Stimulated activated naive CD4-positive, alpha-beta T cell (primary cell): Measurements from ENCODE around the gene G6PD.
A peak's percentile ranks its signal among the peaks of the same experiment; 100 is the strongest.
"Not testable (repeated sequence)": the region's sequence is repeated elsewhere in the genome, so short reads cannot be mapped to it uniquely, and the experiment has no call there.

Experiments
- DNase-seq, 6 experiments: peaks; one replicate each; lab custom pipeline; 2025; lab: John Stamatoyannopoulos, UW

G6PD gene

DNA sequence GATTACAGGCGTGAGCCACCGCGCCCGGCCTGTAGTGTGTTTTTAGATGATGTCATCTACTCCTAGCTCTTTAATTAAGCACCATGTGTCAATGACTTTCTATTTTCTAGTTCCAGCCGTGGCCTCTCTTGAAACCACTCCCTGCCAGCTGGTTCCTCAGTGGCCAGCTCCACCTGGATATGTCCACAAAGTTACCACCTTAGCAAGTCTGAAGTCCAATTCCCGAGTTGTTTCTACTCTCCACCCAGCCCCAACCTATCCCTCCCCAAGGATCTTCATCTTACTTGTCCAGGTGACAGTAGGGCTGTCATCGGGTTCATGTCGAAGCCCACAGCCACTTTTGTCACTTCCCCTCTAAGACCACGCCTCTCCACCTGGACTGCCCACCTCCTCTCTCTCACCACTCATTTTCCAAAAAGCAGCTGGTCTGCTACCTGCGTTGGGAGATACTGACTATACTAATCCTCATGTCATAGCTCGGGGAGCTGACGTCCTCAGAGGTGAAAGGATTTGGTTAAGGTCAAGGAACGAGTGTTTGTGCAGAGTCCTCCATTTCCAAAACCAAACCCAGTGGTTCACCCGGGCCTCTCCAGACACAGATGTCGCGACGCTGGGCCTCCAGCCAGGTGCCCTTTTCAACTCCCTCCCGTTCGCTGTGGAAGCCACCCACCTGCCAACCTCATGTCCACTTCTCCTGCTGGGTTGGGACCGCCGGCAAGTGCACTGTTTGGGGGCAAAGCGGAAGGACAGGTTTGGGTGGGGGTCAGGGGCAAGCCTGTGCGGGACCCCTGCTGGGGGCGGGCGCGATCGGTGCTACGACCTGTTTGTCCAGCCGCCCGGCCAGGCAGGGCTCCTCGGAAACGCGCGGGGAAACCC, 31.3 kb downstream of the G6PD start:
- peak in 2 of 6 experiments; percentile 6 to 27 for DNase-seq

DNA sequence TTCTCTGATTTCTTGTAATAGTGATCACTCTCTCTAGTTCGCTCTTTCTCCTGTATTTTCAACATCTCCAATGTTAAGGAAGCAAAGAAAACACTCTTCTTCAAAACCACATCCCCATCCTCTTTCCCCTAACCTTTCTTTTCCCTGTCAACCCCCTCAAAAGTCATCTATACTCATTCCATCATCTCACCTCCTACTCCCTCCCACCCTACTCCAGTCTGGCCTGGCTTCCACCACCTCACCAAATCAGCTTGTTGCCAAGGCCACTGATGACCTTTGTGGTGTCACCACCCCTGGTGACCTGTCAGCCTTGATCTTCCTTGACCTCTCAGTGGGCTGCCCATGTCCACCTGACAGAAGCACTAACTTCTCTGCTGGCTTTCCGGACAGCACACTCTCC, 32.9 kb downstream of the G6PD start:
- DNase-seq, result no peak

DNA sequence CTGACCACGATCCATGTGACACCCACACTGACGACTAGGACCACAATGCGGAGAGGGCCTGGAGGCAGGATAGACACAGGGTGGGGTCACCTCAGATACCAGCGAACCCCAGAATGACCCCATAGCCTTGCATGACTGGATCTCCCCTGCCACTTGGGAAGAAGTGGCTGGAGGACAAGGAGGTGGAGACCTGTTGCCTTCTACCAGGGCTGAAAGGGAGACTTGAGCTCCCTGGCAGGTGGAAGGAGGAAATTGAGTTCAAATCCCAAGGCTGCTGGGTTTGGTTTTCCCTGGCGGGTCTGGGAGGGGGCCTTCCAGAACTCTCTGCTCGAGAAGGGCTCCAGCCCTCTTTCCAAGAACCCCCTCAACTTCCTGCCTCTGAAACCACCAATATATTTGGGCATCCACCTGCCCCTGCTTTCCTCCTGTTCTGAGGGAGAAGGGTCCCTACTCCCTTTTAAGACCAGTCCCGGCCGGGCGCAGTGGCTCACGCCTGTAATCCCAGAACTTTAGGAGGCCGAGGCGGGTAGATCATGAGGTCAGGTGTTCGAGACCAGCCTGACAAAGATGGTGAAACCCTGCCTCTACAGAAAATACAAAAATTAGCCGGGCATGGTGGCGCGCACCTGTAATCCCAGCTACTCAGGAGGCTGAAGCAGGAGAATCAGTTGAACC, 33.6 kb downstream of the G6PD start:
- no peak for DNase-seq

DNA sequence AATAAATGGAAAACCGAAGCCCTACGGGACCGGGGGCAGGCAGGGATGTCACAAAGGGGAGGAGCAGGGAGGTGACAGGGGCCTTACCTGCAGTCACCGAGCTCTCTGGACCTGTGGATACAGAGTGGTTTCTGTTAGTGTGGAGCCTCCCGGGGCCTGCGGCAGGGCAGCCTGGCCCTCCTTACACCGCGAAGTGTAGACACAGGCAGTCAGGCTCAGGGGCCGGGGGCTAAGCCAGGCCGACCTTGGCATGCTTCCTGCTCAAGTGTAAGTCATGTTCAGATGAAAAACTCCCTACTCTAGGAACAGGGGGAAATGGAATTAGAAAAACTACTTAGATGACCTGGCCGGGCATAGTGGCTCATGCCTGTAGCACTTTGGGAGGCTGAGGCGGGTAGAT, 34.9 kb downstream of the G6PD start:
- DNase-seq, result no peak

DNA sequence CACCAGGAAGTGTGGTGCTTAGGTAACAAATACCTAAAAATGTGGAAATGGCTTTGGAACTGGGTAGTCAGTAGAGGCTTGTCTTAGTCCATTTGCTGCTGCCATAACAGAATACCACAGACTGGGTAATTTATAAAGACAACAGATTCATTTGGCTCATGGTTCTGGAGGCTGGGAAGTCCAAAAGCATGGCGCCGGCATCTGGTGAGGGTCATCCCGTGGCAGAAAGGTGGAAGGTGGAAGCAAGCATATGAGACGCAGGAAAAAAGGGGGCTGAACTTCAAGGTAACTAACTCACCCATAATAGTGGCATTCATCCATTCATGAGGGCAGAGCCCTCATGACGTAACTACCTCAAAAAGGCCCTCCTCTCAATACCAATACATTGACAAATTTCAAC, 37.2 kb downstream of the G6PD start:
- no peak for DNase-seq

DNA sequence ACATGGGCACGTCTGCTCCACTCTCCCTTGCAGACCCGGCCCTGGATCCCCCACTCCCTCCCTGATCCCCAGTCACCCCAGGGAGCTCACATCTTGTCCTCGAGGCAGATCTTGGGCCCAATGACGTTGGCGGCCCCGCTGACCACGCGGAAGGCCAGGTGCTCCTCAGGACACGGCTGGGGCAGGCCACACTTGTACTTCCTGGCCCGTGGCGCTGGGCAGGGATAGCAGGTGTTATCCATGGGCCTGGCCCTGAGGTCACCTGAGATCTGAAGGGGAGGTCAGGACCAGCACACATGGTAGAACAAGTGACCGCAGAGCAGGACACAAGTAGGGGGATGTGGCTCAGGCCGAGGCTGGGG, 38.3 kb downstream of the G6PD start:
- no peak for DNase-seq

DNA sequence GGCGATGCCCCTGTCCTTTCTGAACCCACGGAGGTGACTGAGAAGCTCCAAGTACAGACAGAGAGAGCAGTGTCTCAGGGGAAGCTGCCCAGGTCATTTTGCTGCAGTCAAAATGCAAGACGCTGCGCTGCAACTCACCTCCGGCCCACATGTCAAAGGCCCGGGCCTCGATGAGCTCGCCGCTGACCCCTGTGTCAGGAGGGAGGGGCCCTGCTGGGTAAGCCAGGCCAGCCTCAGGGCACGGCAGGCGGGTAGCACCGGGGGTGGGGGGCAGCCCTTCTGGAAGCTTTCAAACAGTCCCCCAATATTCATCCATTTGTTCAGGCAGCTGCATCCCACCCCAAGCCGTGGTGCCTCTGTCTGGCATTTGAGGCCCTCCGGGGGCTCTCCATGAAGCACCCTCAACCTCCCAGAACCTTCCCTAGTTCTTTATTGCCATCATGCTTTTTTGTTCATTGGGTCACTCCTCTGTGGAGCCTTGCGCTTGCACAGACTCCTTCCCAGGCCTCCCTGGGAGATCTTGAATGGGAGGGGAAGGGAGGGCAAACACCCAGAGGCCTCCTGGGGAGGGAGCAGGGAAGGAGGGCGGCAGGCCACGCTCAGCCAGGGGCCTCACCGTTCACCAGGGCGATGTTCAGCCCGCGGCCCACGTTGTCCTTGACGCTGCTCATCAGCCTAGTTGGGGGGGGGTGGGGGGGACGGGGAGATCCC, 38.8 kb downstream of the G6PD start:
- DNase-seq, result no peak

DNA sequence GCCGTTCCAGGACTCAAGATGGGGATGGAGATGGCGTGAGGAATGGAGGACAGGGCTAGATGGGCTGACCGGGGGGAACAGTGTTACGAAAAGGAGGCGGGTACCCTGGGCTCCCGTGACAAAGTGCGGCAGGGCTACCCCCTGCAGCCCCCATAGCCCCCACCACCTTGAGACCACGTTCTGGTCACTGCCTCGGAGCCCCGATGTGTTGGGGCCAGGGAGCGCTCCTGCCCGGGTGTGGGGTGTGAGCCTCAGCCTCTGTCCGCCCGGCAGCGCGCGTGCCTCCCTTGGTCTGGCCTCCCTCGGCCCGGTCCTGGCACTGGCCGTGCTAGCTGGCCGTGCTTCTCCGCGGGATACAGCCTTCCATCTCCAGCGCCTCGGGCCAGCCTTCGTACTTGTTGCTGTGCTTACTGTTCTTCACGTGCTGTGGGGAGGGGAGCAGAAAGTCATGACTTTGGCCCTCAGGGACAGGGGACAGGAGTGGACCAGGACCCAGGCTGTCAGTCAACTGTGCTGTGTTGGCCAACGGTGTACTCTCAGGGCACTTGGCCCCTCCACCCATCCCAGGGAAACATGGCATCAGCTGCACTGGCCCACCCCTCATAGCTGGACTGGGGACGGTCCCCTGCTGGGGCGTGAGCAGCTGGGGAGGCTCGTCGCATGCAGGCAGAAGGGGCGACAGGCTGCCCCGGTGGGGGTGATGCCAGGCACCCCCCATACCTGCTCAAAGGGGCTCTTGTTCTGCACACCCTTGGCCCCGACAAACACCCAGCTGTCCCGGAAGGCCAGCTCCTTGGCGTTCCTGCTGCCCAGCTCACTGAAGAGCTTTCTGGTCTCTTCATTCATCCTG, 39.9 kb downstream of the G6PD start:
- DNase-seq, result no peak

DNA sequence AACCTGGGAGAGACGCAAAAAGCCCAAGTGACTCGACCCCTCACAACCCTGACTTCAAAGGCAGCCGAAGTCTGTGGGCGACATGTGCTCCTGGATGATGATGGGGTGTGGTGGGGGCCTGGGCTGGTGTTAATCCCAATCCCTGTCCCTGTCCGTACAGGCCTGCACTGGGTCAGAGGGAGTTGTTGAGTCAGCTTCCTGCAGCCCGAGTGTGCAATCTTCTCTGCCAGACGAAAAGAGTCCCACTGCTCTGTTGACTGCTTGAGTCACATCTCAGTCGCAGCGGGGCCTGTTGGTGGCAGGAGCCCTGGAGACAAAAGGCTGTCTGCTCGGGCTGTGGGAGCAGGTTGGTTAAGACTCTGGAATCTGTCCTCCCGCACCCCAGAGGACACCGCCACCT, 40.9 kb downstream of the G6PD start:
- DNase-seq, result no peak

DNA sequence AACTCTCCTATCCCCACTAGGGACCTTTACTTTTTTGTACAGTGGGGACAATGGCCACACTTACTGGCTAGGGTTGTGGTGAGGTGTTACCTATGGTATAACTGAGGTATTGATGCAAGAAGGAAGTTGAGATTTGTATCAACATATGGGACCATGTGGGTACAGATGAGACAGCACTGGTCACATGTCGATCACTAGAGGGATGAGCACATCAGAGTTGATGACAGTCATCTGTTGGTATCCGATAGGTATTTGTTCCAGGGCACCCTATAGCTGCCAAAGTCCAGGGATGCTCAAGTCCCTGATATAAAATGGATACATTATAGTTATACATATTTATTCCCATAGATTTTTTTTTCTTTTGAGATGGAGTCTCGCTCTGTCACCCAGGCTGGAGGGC, 43.7 kb downstream of the G6PD start:
- DNase-seq, result no peak

DNA sequence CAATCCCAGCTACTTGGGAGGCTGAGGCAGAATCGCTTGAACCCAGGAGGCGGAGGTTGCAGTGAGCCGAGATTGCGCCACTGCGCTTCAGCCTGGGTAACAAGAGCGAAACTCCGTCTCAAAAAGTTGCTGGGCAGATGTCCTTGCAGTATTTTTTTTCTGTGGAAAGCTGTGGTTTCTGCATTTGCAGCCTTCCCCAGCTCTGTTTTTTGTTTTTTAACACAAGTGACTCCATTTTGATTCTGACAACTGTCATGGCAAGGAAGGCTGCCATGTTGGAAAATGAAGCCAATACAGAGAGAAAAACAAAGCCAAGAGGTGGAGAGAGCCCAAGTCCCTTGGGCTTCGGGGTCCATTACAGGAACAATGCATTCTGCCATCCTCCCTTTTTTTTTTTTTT, 44.5 kb downstream of the G6PD start:
- no peak for DNase-seq

DNA sequence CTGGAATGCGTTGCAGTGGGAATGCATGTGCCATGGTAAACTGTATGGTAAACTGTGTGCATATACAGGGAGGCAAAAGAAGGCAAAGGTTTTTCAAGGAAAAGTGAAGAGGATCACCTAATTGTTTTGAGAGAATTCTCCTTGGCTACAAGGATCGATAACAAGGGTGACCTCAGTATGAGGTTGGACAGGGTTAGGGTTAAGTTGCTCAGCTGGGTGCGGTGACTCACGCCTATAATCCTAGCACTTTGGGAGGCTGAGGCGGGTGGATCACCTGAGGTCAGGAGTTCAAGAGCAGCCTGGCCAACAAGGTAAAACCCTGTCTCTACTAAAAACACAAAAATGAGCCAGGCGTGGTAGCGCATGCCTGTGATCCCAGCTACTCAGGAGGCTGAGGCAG, 45.2 kb downstream of the G6PD start:
- DNase-seq, result not testable (repeated sequence)

DNA sequence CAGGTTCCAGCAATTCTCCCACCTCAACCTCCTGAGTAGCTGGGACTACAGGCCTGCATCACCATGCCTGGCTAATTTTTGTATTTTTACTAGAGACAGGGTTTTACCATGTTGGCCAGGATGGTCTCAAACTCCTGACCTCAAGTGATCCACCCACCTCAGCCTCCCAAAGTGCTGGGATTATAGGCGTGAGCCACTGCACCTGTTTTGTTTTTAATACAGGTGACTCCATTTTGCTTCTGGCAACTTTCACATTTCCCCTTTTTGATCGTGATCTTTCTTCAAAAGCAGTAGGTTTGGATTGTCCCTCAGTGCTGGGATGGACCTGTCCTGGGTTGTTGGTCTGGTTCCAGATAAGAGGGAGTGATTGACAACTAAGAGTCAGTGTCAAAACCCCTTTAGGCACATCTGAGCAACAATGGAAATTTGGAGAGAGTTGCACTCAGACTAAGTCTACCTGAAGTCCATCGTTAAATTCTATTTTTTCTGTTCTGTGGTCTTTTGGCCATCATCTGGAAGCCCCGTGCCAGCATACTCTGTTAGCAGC, 50.0 kb downstream of the G6PD start:
- DNase-seq, result not testable (repeated sequence)

DNA sequence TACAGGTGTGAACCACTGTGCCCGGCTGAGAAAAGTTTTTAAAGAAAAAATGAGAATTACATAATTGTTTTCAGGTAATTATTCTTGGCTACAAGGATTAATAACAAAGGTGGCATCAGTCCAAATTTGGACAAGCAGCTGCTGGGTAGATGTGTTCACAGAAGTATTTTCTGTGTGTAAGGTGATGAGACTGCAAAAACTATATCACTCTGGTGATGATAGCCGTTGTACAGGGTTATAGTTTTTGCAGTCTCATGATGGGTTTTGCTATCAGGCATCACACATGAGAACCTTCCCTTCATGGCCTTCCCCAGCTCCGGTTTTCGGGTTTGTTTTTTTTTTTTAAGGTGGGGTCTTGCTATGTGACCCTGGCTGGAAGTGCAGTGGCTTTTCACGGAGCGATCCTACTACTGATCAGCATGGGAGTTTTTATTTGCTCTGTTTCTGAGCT, 51.1 kb downstream of the G6PD start:
- DNase-seq, result no peak

DNA sequence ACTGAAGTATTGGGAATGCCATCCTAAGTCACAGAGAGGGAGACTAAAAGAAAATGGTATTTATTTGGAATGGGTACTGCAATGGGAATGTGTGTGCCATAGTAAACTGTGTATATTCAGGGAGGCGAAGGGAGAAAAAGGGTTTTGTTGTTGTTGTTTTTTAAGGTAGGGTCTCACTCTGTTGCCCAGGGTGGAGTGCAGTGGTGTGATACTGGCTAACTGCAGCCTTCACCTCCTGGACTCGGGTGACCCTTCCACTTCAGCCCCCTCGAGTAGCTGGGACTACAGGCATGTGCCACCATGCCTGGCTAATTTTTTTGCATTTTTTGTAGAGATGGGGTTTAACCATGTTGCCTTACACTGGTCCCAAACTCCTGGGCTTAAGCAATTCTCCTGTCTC, 51.9 kb downstream of the G6PD start:
- no peak for DNase-seq

DNA sequence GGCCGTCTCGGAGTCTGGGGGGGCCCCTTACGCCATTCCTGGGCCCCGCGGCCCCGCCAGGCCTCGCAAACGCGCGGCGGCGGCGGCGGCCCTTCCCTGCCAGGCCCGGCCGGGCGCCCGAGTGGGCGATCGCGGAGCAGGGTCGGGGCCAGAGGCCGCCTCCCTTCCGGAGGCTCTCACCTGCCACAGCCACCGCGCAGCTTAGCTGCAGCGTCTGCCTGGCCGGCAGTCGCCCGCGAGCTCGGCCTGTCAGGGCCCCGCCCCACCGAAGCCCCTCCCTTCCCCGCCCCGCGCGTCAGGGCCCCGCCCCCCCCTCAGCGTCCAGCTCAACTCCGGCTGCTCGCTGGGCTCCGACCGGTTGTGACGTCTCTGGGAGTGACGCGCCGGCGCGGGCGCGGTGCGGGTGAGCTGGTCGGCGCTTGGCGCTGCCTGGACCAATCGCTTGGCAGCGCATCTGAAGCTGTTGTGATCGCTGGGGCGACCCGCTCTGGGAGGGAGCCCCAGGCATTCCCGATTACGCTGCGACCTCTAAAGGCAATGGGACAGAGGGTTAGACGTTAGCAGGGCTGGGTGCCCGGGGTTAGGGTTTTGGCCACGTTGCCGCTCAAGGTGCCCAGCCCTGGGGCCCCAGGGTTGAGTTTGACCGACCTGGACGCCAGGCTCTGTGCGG, 56.1 kb downstream of the G6PD start, which contains the start of gene SLC10A3:
Gene SLC10A3, minus strand, starts transcription at position 216 of the 670 bp plus-strand sequence. CDS start 1,689 bp downstream, outside the sequence.
- peak; percentile 76 to 91 (median 82) for DNase-seq

DNA sequence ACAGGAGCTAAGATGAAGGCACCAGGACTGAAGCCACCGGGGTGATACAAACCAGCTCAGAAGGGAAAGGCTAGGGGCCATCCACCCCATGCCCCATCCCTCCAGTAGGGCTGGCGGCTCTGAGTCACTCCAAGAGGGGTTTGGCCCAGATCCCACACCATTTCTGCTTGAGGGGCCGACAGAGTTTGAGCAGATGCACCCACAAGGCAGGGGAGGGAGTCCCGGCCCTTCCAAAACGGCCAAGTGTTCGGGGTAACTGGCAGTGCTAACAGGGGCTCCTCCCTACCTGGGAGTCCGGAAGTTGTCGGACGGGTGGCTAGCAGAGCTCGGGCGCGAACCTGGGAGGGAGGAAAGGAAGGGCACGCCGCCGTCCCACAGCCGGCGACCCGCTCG, 56.6 kb downstream of the G6PD start:
- DNase-seq, result peak in 3 of 6 experiments; percentile 22 to 41 (median 38)

DNA sequence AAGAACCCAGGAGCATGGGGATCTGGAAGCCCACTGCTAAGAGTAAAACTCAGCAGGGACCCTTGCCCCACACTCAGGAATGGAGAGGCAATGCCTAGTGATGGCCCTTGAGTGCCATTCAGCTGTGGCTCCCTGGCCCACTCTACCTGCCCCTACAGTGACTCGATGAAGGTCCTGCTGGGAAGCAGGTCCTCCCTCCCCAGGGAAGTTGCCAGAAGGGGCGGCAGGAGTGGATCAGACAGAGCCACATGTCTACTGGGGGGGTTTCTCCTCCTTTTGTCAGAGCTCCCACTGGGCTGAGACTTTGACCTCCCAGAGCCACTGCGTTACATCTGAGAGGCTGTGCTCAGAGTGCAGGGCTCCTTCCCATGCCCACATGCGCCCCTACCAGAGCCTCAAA, 57.5 kb downstream of the G6PD start:
- DNase-seq, result no peak

DNA sequence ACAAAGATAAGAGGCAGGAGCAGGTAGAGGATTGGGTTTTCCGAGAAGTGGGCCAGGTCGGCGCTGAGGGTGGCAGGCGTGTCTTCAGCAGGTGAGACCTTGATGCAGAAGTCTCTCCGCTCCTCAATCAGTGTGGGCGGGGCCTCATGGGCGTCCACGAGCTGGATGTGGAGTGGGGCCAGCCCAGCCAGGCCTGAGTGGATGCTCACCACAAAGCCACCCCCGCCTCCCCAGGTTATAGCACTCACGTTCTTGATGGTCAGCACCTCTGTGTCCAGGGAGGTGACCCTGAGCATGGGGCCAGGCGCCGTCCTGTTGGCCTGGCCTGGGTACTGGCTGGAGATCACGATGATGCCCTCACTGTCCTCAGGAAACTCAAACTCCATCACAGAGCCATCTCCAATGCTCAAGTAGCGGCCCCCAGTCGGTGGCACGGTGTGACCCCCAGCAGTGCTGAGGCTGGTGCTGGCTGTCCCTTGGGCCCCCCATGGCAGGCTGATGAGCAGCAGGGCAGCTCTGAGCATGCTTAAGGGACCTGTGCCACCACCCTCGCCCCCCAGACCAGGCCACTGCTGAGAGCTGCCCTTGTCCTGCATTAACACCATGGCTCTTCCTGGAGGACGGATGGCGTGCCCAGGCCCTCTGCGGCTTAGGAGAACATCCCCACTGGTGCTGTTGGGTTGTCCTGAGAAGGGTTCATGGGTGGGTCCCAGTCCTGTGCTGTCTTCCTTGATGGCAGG, 58.1 kb downstream of the G6PD start:
- no peak for DNase-seq
